Measurements from ENCODE around the gene P2RY2.
A peak's percentile ranks its signal among the peaks of the same experiment; 100 is the strongest.

The P2RY2 gene

DNA sequence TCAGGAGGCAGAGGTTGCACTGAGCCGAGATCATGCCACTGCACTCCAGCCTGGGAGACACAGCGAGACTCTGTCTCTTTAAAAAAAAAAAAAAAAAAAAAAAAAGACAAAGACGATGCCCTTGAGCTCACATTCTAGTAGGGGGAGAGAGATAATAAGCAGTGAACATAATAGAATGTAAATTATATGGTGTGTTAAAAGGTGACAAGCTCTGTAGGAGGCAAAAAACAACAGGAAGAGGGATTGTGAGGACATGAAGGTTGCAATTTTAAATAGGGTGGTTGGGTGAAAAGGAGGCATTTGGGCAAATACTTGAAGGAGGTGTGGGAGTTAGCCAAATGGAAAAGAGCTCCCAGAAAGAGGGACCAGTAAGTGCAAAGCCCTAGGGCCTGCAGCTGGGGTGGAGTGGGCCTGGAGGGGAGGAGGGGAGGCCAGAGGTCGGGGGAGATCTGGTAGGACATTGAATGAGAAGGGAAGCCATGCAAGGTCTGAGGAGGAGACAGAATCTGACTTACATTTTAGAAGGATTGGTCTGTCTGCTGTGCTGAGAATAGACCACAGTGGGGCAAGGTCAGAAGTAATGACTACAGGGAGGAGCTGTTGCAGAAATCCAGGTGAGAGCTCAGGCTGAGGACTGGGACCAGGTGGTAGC is 26.6 kb downstream of the P2RY2 start:
- DNase-seq (ENCODE audit: low spot score): no peak

GRCh38 chr11:73245461-73245860 is 27.4 kb downstream of the P2RY2 start:
- no peak for DNase-seq (ENCODE audit: low spot score)

DNA sequence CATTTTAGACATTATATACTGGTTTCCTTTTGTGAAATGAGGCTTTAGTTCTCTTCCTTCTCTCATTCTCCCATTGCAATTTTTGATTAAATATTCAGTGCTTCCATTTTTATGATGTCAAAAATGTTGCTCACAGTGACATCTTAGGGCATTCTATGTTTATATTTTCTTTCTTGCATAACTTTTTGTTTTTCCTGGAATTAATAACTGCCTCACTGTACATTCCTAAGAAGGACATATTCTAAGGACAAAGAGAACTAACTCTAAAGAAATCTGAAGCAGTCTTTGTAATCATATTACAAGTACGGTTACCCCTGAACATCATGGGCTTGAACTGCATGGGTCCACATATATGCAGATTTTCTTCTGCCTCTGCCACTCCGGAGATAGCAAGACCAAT is 28.2 kb downstream of the P2RY2 start:
- no peak for DNase-seq (ENCODE audit: low spot score)

DNA sequence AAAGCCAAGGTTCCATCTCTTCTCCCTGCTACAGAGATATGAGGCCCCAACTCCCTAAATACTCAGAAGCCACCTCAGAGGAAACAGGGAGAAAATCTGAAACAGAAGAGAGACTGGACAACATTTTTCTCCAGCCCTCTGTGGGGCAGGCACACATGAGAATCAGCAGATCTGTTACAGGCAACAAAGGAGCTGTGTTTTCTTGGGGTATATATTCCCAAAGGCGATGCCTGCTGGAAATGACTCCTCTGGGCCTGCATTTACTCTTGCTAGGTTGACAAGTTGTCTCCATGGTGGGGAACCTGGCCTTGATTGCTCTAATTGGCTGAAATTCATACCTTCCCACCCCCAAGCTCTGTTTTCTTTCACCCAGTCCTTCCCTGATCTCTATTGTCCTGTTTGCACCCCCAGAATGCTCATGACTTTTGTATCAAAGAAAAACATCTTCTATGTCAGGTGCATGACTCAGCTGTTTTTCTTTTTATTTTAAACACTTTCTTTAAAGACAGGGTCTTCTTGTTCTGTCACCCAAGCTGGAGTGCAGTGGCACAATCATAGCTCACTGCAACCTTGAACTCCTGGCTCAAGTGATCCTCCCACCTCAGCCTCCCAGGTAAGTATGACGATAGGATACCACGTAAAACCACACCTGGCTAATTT is 30.6 kb downstream of the P2RY2 start:
- DNase-seq (ENCODE audit: low spot score): no peak

DNA sequence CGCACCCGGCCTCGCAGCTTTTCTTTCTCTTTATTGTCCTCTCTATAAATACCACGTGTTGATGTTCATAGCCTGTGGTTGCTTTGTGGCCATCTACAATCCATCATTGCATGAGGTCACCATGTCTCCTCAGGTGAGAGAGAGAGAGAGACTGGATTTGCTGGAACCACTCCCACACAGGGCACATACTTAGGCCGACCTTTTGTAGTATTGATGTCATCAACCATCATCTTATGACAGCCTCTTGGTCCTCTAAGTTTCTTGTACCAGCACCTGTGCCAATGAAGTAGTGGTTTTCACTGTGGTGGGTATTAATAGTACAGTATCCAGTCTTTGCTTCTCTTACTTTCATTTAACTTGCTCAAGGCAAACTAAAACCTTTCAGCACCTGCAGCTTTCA is 31.2 kb downstream of the P2RY2 start:
- DNase-seq (ENCODE audit: low spot score): no peak

DNA sequence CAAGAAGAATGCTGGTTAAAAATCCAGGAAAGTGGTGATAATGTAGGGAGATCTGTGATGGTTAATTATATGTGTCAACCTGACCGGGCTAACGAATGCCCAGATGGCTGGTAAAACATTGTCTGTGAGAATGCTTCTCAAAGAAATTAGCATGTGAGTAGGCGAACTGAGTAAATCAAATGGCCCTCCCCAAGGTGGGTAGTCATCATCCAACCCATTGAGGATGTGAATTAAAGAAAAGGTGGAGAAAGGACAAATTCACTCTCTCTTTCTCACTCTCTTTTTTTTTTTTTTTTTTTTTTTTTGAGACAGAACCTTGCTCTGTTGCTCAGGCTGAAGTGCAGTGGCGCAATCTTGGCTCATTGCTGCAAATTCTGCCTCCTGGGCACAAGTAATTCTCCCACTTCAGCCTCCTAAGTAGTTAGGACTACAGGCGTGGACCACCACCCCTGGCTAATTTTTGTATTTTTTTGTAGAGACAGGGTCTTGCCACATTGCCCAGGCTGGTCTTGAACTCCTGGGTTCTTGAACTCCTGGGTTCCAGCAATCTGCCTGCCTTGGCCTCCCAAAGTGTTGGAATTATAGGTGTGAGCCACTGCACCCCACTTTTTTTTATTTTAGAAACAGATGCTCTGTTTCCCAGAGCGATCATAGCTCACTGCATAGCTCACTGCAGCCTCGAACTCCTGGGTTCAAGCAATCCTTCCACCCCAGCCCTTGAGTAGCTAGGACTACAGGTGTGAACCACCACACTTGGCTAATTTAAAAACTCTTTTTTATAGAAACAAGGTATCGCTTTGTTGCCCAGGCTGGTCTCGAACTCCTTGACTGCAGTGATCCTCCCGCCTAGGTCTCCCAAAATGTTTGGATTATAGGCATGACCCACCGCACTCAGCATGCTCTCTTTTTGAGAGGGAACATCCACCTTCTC is 32.0 kb downstream of the P2RY2 start:
- no peak for DNase-seq (ENCODE audit: low spot score)

GRCh38 chr11:73252577-73253191 is 34.6 kb downstream of the P2RY2 start:
- no peak for DNase-seq (ENCODE audit: low spot score)

GRCh38 chr11:73257342-73258103 is 39.4 kb downstream of the P2RY2 start:
- DNase-seq (ENCODE audit: low spot score): peak; percentile 89

DNA sequence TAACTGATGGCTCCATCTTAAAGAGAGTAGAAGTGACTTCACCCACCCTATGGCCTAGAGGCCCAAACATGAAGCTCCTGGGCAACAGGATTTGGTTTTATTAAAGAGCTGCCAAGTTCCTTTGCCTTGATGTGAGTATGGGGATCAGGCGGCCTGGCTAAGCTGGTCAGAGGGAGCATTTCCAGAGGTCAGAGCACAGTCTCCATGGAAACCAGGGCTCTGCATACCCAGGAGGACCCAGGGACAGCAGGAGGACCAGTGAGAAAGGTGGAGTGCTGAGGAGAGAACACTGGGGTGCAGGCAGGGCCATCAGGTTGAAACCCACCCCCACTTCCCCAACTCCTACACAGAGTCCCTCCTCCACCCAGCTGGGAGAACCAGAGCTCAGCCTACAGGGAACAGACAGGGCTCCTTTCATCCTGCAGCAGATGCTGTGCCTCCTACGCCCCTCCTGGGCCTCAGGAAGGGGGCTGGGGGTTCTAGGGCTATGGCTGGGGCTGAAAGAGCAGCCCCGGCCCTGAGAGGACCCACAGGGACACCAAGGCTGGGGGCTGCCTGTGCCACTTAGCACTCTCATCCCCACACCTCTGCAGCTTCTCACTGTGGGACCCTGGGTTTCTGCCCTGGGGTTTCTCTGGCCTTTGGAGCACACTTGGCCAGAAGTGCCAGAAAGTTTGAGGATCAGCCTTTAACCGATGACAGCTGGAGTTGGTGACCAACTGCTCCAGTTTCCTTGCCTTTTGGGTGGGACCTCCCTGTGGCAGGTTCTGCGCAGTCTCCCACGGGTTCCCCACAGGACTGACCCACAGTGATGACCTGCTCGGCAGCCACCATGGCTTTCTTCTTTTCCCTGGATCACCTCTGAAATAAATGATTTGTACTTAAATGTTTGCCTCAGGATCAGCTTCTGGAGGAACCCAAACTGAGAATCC is 40.3 kb downstream of the P2RY2 start:
- DNase-seq (ENCODE audit: low spot score): no peak

- DNase-seq (ENCODE audit: low spot score): no peak
Observed at GRCh38 chr11:73259406-73260126, 41.5 kb downstream of the P2RY2 start.

- DNase-seq (ENCODE audit: low spot score): no peak
Observed at GRCh38 chr11:73260127-73260457, 42.0 kb downstream of the P2RY2 start.

GRCh38 chr11:73262851-73263495 is 44.9 kb downstream of the P2RY2 start:
- no peak for DNase-seq (ENCODE audit: low spot score)

DNA sequence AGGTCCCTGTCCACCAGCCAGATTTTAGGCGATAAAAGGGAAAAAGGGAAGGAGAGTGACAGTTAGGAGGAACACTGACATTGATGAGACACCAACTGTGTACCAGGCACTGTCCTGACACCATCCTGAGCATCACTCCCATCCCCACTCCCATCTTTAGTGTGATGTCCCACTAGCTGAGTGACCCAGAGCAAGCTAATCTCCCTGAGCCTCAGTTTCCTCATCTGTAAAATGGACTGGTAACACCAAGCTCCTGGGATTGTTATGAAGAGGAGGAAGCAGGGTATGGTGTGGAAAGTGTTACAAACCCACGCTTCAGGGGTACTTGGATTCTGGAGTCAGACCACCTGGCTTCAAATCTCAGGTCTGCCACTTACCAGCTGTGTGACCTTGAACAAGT is 45.6 kb downstream of the P2RY2 start:
- DNase-seq (ENCODE audit: low spot score): no peak

DNA sequence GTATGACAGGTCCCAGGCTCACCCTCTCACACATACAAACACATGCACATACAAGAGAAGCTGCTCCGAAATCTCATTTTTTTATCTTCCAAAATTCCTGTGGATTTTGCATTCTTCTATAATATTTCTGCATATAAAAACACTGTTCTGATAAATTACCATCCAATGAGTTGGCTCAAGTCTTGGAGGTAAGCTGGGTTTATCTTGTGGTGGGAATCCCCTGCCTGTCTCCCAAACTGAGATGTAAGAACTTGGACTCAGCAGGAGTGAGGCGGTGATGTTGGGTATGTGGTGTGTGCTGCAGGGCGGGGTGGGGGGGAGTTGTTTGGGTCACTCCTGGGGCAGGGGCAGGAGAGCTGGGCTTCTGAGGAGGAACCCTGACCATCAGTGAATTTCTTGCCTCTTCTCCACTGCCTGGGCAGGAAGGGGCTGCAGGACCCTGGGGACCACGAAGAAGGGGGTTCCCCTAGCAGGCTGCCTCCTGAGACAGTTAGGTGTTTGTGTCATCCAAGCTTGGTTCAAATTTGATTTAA is 47.3 kb downstream of the P2RY2 start:
- no peak for DNase-seq (ENCODE audit: low spot score)

DNA sequence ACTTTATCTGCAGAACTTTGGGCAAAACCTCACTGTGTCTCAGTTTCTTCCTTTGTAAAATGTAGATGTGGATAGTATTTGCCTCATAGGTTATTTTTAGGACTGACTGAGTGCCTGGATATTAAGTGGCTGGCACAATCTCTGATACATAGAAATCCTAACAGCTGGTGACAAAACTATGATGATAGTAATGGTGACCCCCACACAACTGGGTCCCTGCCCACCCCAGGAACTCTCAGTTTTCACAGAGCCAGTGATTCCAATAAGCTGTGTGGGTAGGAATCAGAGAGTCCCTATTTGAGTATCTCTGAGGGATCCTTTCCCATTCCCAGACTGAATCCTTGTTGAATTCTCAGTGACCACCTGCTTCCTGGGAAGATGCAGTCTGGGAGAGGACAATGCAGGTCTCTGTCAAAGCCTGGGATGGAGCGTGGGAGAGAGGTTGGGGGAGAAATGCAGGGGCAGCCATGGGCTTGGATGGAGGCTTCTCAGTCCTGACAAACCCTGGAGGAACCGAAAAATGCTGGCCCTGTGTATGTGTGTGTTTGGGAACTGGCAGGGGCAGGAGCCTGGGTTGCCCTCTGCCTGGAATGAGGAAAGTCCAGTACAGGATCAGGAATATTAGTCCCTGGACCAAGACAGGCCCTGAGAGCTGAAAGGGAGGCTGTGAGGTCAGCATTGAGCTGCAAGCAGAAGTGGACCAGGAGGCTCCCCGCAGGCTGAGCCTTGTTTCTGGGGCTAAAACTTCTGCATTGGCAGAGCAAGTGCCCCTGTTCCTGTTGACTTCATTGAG is 48.0 kb downstream of the P2RY2 start:
- DNase-seq (ENCODE audit: low spot score): no peak

GRCh38 chr11:73266646-73267020 is 48.6 kb downstream of the P2RY2 start:
- DNase-seq (ENCODE audit: low spot score): no peak

DNA sequence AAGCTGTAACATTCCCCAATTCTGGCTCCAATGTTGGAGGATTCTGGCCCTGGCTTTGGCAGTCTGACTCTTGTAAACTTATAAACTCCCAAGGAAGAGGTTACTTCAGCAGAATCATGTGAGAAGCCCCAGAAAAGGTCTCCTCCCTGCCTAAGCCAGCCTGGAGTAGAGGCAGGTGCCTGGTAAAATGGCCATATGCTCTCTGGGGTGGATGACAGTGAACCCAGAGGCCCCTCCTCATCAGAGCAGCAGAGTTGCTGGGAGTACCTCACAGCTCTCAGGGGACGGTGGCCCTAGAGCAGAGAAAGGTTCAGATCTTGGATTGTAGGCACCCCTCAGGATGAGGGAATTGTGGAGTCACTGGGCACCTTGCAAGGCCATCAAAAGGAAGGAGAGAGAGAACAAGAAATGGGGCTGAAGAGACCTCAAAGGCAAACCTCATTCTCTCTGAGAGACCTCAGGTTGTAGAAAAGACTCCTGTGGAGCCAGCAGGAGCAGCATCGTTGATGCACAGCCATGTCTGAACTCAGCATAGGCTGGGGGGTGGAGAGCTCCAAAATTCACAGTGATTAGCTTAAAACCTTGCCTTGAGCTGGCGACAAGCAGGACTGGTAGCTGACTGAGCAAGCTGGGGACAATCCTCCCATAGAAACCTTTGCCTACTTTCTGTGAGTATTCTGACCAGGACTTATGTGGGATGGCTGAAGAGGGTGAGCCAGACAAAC is 49.2 kb downstream of the P2RY2 start:
- DNase-seq (ENCODE audit: low spot score): no peak

Measured in hepatic stellate cell (primary cell).